GM12878 (cell line): ENCODE results near the gene OLFML2B. TPM values are rescaled to one million over a fixed set of nuclear protein-coding genes. Genes with fewer than 3 reads are reported as not detected.

ENCODE experiments used
- ATAC-seq: fragments of 200-7000 bp; cut with Tn5 transposase; 3 replicates; pipeline ENCODE4 v1.9.1; 2020; ENCODE audit warnings: mild to moderate bottlenecking, moderate library complexity
- BruUV-seq: library from RNA; stranded (reverse); fragments of 400-500 nt; replicated peaks from 2 replicates; lab custom pipeline; 2021; lab: Mats Ljungman, UMichigan
- CTCF ChIA-PET: fragments of 300-600 bp; sonication (Branson Sonifier 250); formaldehyde crosslinking; extraction: SDS; loops from one replicate; lab custom pipeline; 2021; ENCODE audit warnings: inconsistent platforms; lab: Yijun Ruan, JAX
- POLR2A ChIA-PET: fragments of 350-600 bp; formaldehyde crosslinking; extraction: SDS; loops from one replicate; lab custom pipeline; 2021; ENCODE audit warnings: inconsistent platforms; lab: Charles Lee
- RAD21 ChIA-PET: fragments of 300-600 bp; sonication (Branson Sonifier 250); formaldehyde crosslinking; loops from one replicate; lab custom pipeline; 2023; ENCODE audit warnings: antibody characterized with exemption; ENCODE audit not compliant: unreplicated experiment; lab: Charles Lee
- SMC1A ChIA-PET: fragments of 300-600 bp; sonication (Branson Sonifier 250); formaldehyde crosslinking; loops from one replicate; lab custom pipeline; 2023; ENCODE audit not compliant: unreplicated experiment, uncharacterized antibody; lab: Charles Lee
- DNase-seq: peaks from one replicate; pipeline ENCODE4 v3.0.0-alpha.2; 2011; ENCODE audit warnings: low read depth, low spot score
- FAIRE-seq: peaks from 3 replicates; lab custom pipeline; 2011; peaks lifted over from hg19 to GRCh38; lab: Jason Lieb, UNC
- H2AFZ ChIP-seq: 2 replicates; pipeline ENCODE4 v1.6.0; 2011; ENCODE audit warnings: low read depth, low read length, control low read depth; ENCODE audit not compliant: control insufficient read depth
- H3K27ac ChIP-seq: 2 replicates; pipeline ENCODE4 v1.5.1; 2011; ENCODE audit warnings: control low read depth; ENCODE audit not compliant: control insufficient read depth, insufficient read depth
- H3K27me3 ChIP-seq, 2 experiments: replicated peaks in 1 of 2; 2 replicates each; pipeline versions ENCODE4 v1.6.0 to v1.6.1; 2011; ENCODE audit warnings: low read length in 1 of 2; ENCODE audit not compliant: control insufficient read depth in 2 of 2, insufficient read depth in 2 of 2
- H3K36me3 ChIP-seq, 2 experiments: 2 replicates each; pipeline ENCODE4 v1.5.1; 2011; ENCODE audit warnings: low read length in 1 of 2; ENCODE audit not compliant: control insufficient read depth in 2 of 2, insufficient read depth in 2 of 2
- H3K4me1 ChIP-seq: 2 replicates; pipeline ENCODE4 v1.6.1; 2011; ENCODE audit warnings: mild to moderate bottlenecking, low read length, moderate library complexity, mixed read lengths; ENCODE audit not compliant: control insufficient read depth, insufficient read depth
- H3K4me2 ChIP-seq: 2 replicates; pipeline ENCODE4 v1.6.0; 2011; ENCODE audit warnings: control low read depth; ENCODE audit not compliant: control insufficient read depth, insufficient read depth
- H3K4me3 ChIP-seq: fragments of 200-600 bp; sonication (generic); 2 replicates; pipeline ENCODE4 v1.5.1; 2016
- H3K79me2 ChIP-seq: 2 replicates; pipeline ENCODE4 v1.6.0; 2011; ENCODE audit warnings: low read length; ENCODE audit not compliant: control insufficient read depth, insufficient read depth
- H3K9ac ChIP-seq: 2 replicates; pipeline ENCODE4 v1.8.0; 2011; ENCODE audit warnings: low read length, control low read depth, mixed read lengths; ENCODE audit not compliant: control insufficient read depth, insufficient read depth
- H3K9me3 ChIP-seq: replicated peaks from 3 replicates; pipeline ENCODE4 v1.5.1; 2011; ENCODE audit warnings: mild to moderate bottlenecking, low read length; ENCODE audit not compliant: control insufficient read depth, insufficient read depth
- H4K20me1 ChIP-seq: 2 replicates; pipeline ENCODE4 v1.6.0; 2011; ENCODE audit not compliant: control insufficient read depth, insufficient read depth
- ETV6 ChIP-seq, 2 experiments: fragments of 450-650 bp in 1 of 2; IDR thresholded peaks in 1 of 2; conservative IDR thresholded peaks in 1 of 2; 2 replicates each; pipeline ENCODE4 v1.6.1; 2014; ENCODE audit warnings: antibody characterized with exemption in 1 of 2, borderline replicate concordance in 1 of 2, low read depth in 1 of 2, mild to moderate bottlenecking in 1 of 2, moderate library complexity in 1 of 2
- FOXM1 ChIP-seq: IDR thresholded peaks from 2 replicates; pipeline ENCODE4 v1.6.1; 2012; ENCODE audit warnings: low read depth, mild to moderate bottlenecking, inconsistent platforms, low read length, moderate library complexity
- IKZF2 ChIP-seq, 2 experiments: fragments of 450-650 bp; IDR thresholded peaks; 2 replicates each; pipeline ENCODE4 v1.6.1; 2017; ENCODE audit warnings: mild to moderate bottlenecking in 2 of 2, moderate library complexity in 2 of 2
- JUNB ChIP-seq: IDR thresholded peaks from 2 replicates; pipeline ENCODE4 v1.6.1; 2016; ENCODE audit warnings: antibody characterized with exemption, mild to moderate bottlenecking
- MYB ChIP-seq: fragments of 150-350 bp; IDR thresholded peaks from 2 replicates; pipeline ENCODE4 v1.6.1; 2014; ENCODE audit warnings: mild to moderate bottlenecking, low read depth, low read length, borderline replicate concordance
- RAD21 ChIP-seq: IDR thresholded peaks from 2 replicates; pipeline ENCODE4 v1.6.1; 2011; ENCODE audit warnings: mild to moderate bottlenecking, low read depth, low read length, moderate library complexity; ENCODE audit not compliant: insufficient read depth
- ZBTB33 ChIP-seq: fragments of 450-650 bp; IDR thresholded peaks from 2 replicates; pipeline ENCODE4 v1.6.1; 2017; ENCODE audit warnings: mild to moderate bottlenecking
- ZNF592 ChIP-seq: fragments of 450-650 bp; IDR thresholded peaks from 2 replicates; pipeline ENCODE4 v1.6.1; 2017; ENCODE audit warnings: mild to moderate bottlenecking, moderate library complexity
- WGBS: methylation state at CpG from one replicate; pipeline ENCODE4 v1.1.6; 2016; ENCODE audit warnings: low lambda C conversion rate; ENCODE audit not compliant: insufficient replicate concordance, insufficient coverage; ENCODE audit errors: missing lambda C conversion rate; 5-methylcytosine and 5-hydroxymethylcytosine counted together
- in situ Hi-C: fragments of 300-500 bp; cut with MboI; formaldehyde crosslinking; loops from 9 replicates; pipeline ENCODE4 v1.14.3; 2018; ENCODE audit warnings: mixed read lengths
- intact Hi-C: fragments of 100-400 bp; cut with micrococcal nuclease; formaldehyde crosslinking; loops from one replicate; pipeline ENCODE4 v1.14.2; 2022; ENCODE audit not compliant: unreplicated experiment
- polyA plus RNA-seq, 11 experiments: library from polyadenylated mRNA; depleted of rRNA in 4 of 11; unstranded in 6 of 11; stranded (reverse) in 5 of 11; fragments of >200 nt; fragmentation: Nextera tagmentation in 4 of 11; fragmentation: Illumina TruSeq in 1 of 11; extraction: Ambion mirVana in 4 of 11; extraction: Trizol in 1 of 11; gene quantifications; 1 replicate in 1 of 11; 2 replicates in 10 of 11; pipeline versions ENCODE4 v1.2.1 to v1.2.3, GENCODE V29; 2011 to 2016; ENCODE audit warnings: inconsistent platforms in 2 of 11, missing spikeins in 2 of 11, low read depth in 1 of 11
- total RNA-seq, 4 experiments: library from RNA; depleted of rRNA in 3 of 4; stranded (reverse); fragments of >200 nt in 3 of 4; fragmentation: Illumina TruSeq in 1 of 4; extraction: Trizol in 1 of 4; gene quantifications; 2 replicates each; pipeline versions ENCODE4 v1.2.1 to v1.2.3, GENCODE V29; 2013 to 2021

Gene OLFML2B
- total and polyA plus RNA-seq, 10 of the 15 experiments (the other 5 are each of a cell fraction or from before 2014, with no cell fraction given) = not detected

GRCh38 chr1:161935264-161935663 lies 88.4 kb downstream of the OLFML2B start:
- TF ChIP-seq FOXM1 (no peak), ETV6 (conservative IDR thresholded peaks at IDR 0.05 in 1 of 2, IDR thresholded peaks at IDR 0.05 in 1 of 2; ENCODE audit: borderline replicate concordance in 1 of 2, low read depth in 1 of 2) (no peak), RAD21 (no peak), IKZF2 (IDR thresholded peaks at IDR 0.05) (no peak), ZBTB33 (no peak), JUNB (no peak), MYB (no peak), ZNF592 (no peak)
- TF ChIP-seq, all 136 proteins: peak for 0
- peaks cover 0 to 11% of the 10 kb centered on the region in 2 experiments; a peak in 3 of 4 replicates for H3K36me3 ChIP-seq
- no peak overlapping the region for H3K4me3 ChIP-seq
- H2AFZ ChIP-seq = no peak overlapping the region
- DNase-seq (no peak), ATAC-seq (no peak), FAIRE-seq (no peak)
- in situ Hi-C loops (no loop called here), intact Hi-C loops (no loop called here)
- WGBS = 100% methylated on average over 1 of the region's 1 CpG
- H3K79me2 ChIP-seq = no peaks in the 10 kb centered on the region
- H3K9ac ChIP-seq = no peak overlapping the region
- H4K20me1 ChIP-seq = no peaks in the 10 kb centered on the region
- no peak overlapping the region for H3K27ac ChIP-seq
- RAD21 ChIA-PET = no interaction called here
- no peaks in the 10 kb centered on the region for H3K9me3 ChIP-seq
- H3K27me3 ChIP-seq = no peaks in the 10 kb centered on the region
- POLR2A ChIA-PET = interaction anchor here (1.2 kb wide), 1 partner anchor 20 kb away, joined by 3 read pairs; no protein-coding TSS in a partner anchor
- SMC1A ChIA-PET = interaction anchor here (1.6 kb wide), 1 partner anchor 10 kb away, joined by 4 read pairs; no protein-coding TSS in a partner anchor
- H3K4me1 ChIP-seq = peaks cover 17% of the 10 kb centered on the region
- CTCF ChIA-PET = interaction anchor here (0.5 kb wide), 1 partner anchor 108 kb away, joined by 3 read pairs; no protein-coding TSS in a partner anchor
- no peak overlapping the region for H3K4me2 ChIP-seq
- BruUV-seq = no TSS peak
